ENCODE results near the gene FAM156A. TPM values are rescaled to one million over a fixed set of nuclear protein-coding genes. Genes with fewer than 3 reads are reported as not detected.
"Not testable (repeated sequence)": the region's sequence is repeated elsewhere in the genome, so short reads cannot be mapped to it uniquely, and the experiment has no call there.

Gene FAM156A
- total and polyA plus RNA-seq, 12 donors = 5.5 to 12.4 (median 7.9) TPM

- Histone ChIP-seq H3K4me3 (no peak overlapping the region), H3K27ac (no peak overlapping the region), H3K4me1 (peaks cover 0 to 6% (median 0%) of the 10 kb centered on the region in 9 donors), H3K36me3 (no peaks in the 10 kb centered on the region), H3K9me3 (no peaks in the 10 kb centered on the region), H3K27me3 (peaks cover 0 to 49% (median 0%) of the 10 kb centered on the region in 7 donors)
- intact Hi-C loops (cut with DNase I) = no loop called here
- whole genome bisulfite sequencing, 2 donors = 74 to 79% methylated on average over 2 of the region's 2 CpGs
- ATAC-seq = no peak
- no peak for DNase-seq
- no peak for TF ChIP-seq CTCF (IDR thresholded peaks at IDR 0.05)
Observed at GRCh38 chrX:52977953-52978352, 19.6 kb upstream of the FAM156A start.

- H3K27ac ChIP-seq; H3K36me3 ChIP-seq; H3K4me1 ChIP-seq; H3K9me3 ChIP-seq; ATAC-seq; H3K4me3 ChIP-seq; DNase-seq; intact Hi-C loops (cut with DNase I): not testable (repeated sequence)
- WGBS, 2 donors = 98% methylated on average over 7 to 11 of the region's 11 CpGs
- H3K27me3 ChIP-seq = peaks cover 0 to 32% (median 0%) of the 10 kb centered on the region in 7 donors
Observed at GRCh38 chrX:52975576-52975975, 17.3 kb upstream of the FAM156A start.

GRCh38 chrX:52974336-52974992, 16.1 kb upstream of the FAM156A start:
- H3K27ac ChIP-seq; intact Hi-C loops (cut with DNase I); ATAC-seq; DNase-seq; H3K4me1 ChIP-seq; H3K4me3 ChIP-seq; H3K9me3 ChIP-seq; H3K36me3 ChIP-seq: not testable (repeated sequence)
- WGBS, 2 donors = 64 to 73% methylated on average over 6 to 7 of the region's 8 CpGs
- peaks cover 0 to 23% (median 0%) of the 10 kb centered on the region in 7 donors for H3K27me3 ChIP-seq

- H3K4me1 ChIP-seq; intact Hi-C loops (cut with DNase I); H3K9me3 ChIP-seq; H3K4me3 ChIP-seq; H3K27me3 ChIP-seq; H3K27ac ChIP-seq; DNase-seq; H3K36me3 ChIP-seq: not testable (repeated sequence)
- ATAC-seq = peak in 2 of 8 donors; percentile 18 to 33
- WGBS, 2 donors = no CpG with 5 or more reads among the region's 10 CpGs
Observed at GRCh38 chrX:52967922-52968321, 9.6 kb upstream of the FAM156A start.

DNA sequence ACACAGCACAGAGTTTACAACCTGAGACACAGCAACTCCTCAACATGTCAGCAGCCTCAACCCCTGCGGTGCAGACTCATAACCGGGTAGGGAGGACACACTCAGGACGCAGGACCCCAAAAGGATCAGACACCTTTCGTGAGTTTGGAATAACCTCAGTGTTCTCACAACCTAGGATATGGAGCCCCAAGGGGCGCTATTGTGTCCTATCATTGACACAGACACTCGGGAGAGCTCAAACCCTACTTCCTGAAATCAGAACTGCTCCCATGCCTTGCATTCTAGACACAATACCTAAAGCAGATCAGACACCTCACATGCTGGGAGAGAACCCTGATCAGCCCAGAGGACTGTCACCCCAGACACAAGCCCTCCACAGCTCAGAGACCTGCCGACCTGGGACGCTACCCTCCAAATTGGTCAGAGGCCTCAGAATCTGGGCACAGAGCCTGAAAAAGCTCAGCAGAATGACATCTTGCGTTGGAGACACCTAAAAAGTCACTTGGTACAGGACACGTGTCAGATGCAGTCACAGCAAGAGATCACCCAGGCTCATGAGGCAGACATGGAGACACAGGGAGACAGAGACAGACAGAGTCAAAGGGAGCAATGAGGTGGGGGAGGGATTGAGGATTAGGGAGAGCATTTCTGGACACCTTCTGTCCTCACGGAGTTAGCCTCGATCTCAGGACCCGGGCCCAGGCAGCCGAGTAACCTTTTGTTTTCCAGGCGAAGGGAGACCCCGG, 8.8 kb upstream of the FAM156A start:
- H3K27ac ChIP-seq; intact Hi-C loops (cut with DNase I); H3K4me3 ChIP-seq; H3K9me3 ChIP-seq; H3K36me3 ChIP-seq; DNase-seq; H3K4me1 ChIP-seq; H3K27me3 ChIP-seq: not testable (repeated sequence)
- no CpG with 5 or more reads among the region's 16 CpGs for WGBS, 2 donors
- ATAC-seq = peak in 6 of 8 donors; percentile 50 to 70 (median 56)

- H3K9me3 ChIP-seq; H3K27ac ChIP-seq; H3K4me1 ChIP-seq; H3K27me3 ChIP-seq; ATAC-seq; intact Hi-C loops (cut with DNase I); H3K4me3 ChIP-seq; DNase-seq; H3K36me3 ChIP-seq: not testable (repeated sequence)
- WGBS, 2 donors = no CpG with 5 or more reads among the region's 7 CpGs
Observed at GRCh38 chrX:52958961-52959360, 643 bp upstream of the FAM156A start.

DNA sequence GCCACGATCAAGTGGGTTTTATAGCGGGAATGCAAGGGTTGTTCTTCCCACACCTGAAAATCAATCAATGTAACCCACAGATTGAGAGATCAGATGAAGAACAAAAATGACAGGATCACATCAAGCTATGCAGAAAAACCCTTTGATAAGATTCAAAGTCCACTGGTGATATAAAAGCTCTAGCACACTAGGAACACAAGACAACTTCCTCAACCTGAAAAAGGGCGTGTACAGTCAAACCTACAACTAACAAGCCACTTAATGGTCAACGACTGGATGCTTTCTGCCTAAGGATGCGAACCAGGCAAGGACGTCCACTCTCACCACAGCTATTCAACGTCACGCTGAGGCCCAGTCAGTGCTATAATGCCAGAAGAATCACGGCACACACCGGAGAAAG, 8.4 kb downstream of the FAM156A start:
- H3K4me3 ChIP-seq; intact Hi-C loops (cut with DNase I): not testable (repeated sequence)
- WGBS, 2 donors = no CpG with 5 or more reads among the region's 10 CpGs

GRCh38 chrX:52949325-52949724, 9.0 kb downstream of the FAM156A start:
- H3K4me1 ChIP-seq; H3K4me3 ChIP-seq; H3K36me3 ChIP-seq; intact Hi-C loops (cut with DNase I); H3K9me3 ChIP-seq; ATAC-seq; DNase-seq; H3K27me3 ChIP-seq; H3K27ac ChIP-seq: not testable (repeated sequence)
- WGBS, 2 donors = no CpG with 5 or more reads among the region's 4 CpGs

More for the DNA sequence above, 8.4 kb downstream of the FAM156A start:
- DNase-seq, H3K4me1 ChIP-seq, H3K27ac ChIP-seq, H3K27me3 ChIP-seq, H3K9me3 ChIP-seq, H3K36me3 ChIP-seq, ATAC-seq: not testable (repeated sequence)

DNA sequence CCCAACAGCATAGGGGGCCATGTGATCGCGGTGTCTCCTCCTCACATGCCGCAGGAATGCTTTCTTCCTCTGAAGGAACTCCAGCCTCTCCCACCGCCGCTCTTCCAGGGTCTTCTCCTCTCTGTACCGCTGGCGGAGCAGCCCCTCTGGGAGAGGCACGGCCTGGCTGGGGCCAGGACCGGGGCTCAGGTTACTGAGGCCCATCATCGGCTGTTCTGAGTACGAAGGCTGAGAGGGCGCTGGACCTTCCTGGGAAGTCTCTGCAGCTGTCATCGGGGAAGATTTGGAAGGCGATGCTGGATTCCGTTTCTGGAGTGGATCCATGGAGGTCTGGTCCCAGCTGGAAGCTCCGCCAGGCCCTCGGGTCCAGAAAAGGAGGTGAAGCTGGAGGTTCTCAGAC, 10.1 kb downstream of the FAM156A start:
- H3K4me1 ChIP-seq; H3K36me3 ChIP-seq; DNase-seq; H3K27me3 ChIP-seq; intact Hi-C loops (cut with DNase I); H3K9me3 ChIP-seq; H3K4me3 ChIP-seq; H3K27ac ChIP-seq: not testable (repeated sequence)
- no CpG with 5 or more reads among the region's 17 CpGs for WGBS, 2 donors
- ATAC-seq = peak in 2 of 8 donors; percentile 15 to 53

GRCh38 chrX:52947501-52947900, 10.8 kb downstream of the FAM156A start:
- H3K9me3 ChIP-seq; H3K27me3 ChIP-seq; ATAC-seq; H3K4me1 ChIP-seq; DNase-seq; H3K27ac ChIP-seq; H3K4me3 ChIP-seq; H3K36me3 ChIP-seq; intact Hi-C loops (cut with DNase I): not testable (repeated sequence)
- WGBS, 2 donors = no CpG with 5 or more reads among the region's 16 CpGs

Measured in heart right ventricle (tissue), 16 donors.